Type B pancreatic cell (in vitro differentiated cells): ENCODE measurements around the gene CBFA2T3. TPM values are rescaled to one million over a fixed set of nuclear protein-coding genes. Genes with fewer than 3 reads are reported as not detected.
"Not testable (repeated sequence)": the region's sequence is repeated elsewhere in the genome, so short reads cannot be mapped to it uniquely, and the experiment has no call there.

Experiments
- DNase-seq: peaks from one replicate; pipeline ENCODE4 v3.0.0; 2021; ENCODE audit warnings: mixed read lengths; ENCODE audit not compliant: unreplicated experiment; ENCODE audit errors: extremely low spot score
- H3K27ac Mint-ChIP-seq: 2 replicates; pipeline ENCODE4 v1.8.0; 2021; ENCODE audit warnings: mild to moderate bottlenecking, mixed read lengths
- H3K27me3 Mint-ChIP-seq: 2 replicates; pipeline ENCODE4 v1.8.0; 2021; ENCODE audit warnings: mixed read lengths
- H3K36me3 Mint-ChIP-seq: 2 replicates; pipeline ENCODE4 v1.8.0; 2021; ENCODE audit warnings: mixed read lengths
- H3K4me1 Mint-ChIP-seq: one replicate; pipeline ENCODE4 v1.8.0; 2021; ENCODE audit warnings: mixed read lengths; ENCODE audit not compliant: unreplicated experiment
- H3K4me3 Mint-ChIP-seq: 2 replicates; pipeline ENCODE4 v1.8.0; 2021; ENCODE audit warnings: mild to moderate bottlenecking, mixed read lengths
- H3K9me3 Mint-ChIP-seq: 2 replicates; pipeline ENCODE4 v1.8.0; 2021; ENCODE audit warnings: mixed read lengths
- CTCF ChIP-seq: fragments of 200-600 bp; sonication (generic); conservative IDR thresholded peaks from 2 replicates; pipeline ENCODE4 v1.5.0; 2021; ENCODE audit warnings: antibody characterized with exemption, mild to moderate bottlenecking
- total RNA-seq: library from RNA; stranded (reverse); gene quantifications from 2 replicates; pipeline ENCODE4 v1.2.1, GENCODE V29; 2021; ENCODE audit warnings: low replicate concordance

Gene CBFA2T3
- total RNA-seq, 1 donor from 2014 or later: 8.9 TPM

DNA sequence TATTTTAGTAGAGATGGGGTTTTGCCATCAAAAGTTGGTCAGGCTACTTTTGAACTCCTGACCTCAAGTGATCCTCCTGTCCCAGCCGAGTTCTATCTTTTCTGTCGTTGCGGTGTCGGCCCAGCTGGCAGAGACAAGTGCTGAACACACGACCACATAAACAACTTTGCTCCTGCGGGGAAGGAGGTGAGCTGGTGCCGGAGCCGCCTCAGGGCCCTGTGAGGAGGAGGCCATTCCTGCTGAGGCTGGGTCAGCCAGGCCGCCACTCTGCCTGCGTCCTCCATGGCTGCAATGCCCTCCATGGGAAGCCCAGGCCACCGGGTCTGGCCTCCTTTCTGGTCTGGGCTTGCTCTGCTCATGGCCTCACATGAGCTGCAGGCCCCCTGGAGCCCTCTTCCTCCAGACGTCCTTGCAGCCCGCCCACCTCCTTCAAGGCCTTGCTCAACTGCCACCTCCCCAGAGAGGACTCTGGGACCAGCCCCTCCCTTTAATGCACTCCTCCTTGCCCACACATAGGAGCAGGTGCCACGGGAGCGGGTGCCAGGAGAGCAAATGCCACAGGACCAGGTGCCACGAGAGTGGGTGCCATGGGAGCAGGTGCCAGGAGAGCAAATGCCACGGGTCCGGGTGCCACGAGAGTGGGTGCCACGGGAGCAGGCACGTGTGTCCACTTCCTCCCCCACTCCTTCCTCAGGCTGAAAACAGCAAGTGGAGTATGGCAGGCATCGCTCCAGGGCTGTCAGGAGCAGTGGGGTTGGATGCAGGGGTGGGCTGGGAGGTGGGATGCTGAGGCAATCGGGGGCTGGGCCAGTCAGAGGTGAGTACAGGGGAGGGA lies 28.4 kb upstream of the CBFA2T3 start:
- Mint-ChIP-seq H3K27ac (no peak overlapping the region), H3K9me3 (no peaks in the 10 kb centered on the region), H3K36me3 (no peaks in the 10 kb centered on the region), H3K4me1 (no peaks in the 10 kb centered on the region), H3K4me3 (no peak overlapping the region), H3K27me3 (peaks cover 35% of the 10 kb centered on the region)
- no peak for TF ChIP-seq CTCF
- DNase-seq: no peak

DNA sequence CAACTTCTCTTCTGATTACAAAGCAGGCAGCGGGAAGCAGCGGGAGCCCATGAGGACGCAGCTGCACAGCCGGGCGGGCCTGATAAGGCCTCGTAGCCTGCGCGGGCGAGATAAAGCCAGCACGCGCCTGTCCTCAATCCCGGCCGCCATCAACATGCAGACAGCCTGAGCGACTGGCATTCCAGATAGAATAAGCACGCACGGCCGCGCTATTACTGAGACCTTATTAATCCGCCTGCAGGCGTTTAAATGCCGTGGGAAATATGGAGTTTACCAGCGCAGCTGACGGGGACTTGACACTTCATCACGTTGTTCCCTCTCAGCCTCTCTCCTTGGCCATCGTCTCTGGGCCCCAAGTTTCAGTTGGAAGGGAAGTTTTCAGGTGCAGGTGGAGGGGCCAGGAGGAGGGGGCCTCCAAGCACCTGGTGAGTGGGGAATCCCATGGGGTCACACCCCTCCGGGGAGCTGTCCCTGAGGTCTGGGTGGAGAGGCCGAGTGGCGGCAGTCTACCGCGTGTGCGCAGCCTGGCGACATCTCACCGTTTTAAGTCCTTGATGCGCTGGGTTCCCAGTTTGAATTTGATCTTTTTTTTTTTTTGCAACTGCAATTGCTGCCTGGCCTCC lies 27.3 kb upstream of the CBFA2T3 start:
- Mint-ChIP-seq H3K4me1 (no peaks in the 10 kb centered on the region), H3K9me3 (peaks cover 4% of the 10 kb centered on the region), H3K27me3 (peaks cover 39% of the 10 kb centered on the region), H3K4me3 (no peak overlapping the region), H3K27ac (no peak overlapping the region), H3K36me3 (no peaks in the 10 kb centered on the region)
- DNase-seq: no peak
- no peak for TF ChIP-seq CTCF

GRCh38 chr16:89003831-89004208 lies 26.8 kb upstream of the CBFA2T3 start:
- no peak for TF ChIP-seq CTCF
- Mint-ChIP-seq H3K36me3 (no peaks in the 10 kb centered on the region), H3K4me1 (no peaks in the 10 kb centered on the region), H3K27me3 (peaks cover 44% of the 10 kb centered on the region), H3K27ac (no peak overlapping the region), H3K9me3 (peaks cover 8% of the 10 kb centered on the region), H3K4me3 (no peak overlapping the region)
- no peak for DNase-seq

DNA sequence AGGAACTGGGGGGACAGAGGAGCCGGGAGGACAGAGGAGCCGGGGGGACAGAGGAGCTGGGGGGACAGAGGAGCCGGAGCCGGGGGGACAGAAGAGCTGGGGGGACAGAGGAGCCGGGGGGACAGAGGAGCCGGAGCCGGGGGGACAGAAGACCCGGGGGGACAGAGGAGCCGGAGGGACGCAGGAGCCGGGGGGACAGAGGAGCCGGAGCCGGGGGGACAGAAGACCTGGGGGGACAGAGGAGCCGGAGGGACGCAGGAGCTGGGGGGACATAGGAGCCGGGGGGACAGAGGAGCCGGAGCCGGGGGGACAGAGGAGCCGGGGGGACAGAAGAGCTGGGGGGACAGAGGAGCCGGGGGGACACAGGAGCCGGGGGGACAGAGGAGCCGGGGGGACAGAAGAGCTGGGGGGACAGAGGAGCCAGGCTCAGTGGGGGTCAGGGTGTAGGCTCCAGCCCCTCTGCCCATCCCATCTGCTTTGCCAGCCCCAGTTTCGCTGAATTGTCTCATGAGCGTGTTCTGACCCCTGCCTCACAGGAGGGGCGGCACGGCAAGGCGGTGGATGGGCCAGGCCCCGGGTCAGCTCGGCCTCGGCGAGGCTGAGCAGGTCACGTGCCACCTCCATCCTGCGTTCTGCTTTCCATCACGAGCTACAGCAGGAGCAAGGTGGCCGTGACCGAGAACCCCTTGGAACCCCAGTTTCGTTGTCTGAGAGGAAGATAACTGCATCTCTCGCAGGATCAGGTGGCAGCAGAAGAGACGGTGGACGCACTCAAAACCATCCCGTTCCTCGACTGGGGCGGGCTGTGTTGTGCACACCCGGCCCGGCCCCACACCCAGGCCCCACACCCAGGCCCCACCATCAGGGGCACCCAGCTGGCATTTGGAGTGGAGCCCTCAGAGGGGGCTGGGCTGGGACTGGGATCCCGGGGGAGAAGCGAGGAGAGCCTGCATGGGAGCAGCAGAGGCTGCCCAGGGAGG lies 26.1 kb upstream of the CBFA2T3 start:
- no peak overlapping the region for H3K27ac Mint-ChIP-seq
- peaks cover 44% of the 10 kb centered on the region for H3K27me3 Mint-ChIP-seq
- no peaks in the 10 kb centered on the region for H3K4me1 Mint-ChIP-seq

DNA sequence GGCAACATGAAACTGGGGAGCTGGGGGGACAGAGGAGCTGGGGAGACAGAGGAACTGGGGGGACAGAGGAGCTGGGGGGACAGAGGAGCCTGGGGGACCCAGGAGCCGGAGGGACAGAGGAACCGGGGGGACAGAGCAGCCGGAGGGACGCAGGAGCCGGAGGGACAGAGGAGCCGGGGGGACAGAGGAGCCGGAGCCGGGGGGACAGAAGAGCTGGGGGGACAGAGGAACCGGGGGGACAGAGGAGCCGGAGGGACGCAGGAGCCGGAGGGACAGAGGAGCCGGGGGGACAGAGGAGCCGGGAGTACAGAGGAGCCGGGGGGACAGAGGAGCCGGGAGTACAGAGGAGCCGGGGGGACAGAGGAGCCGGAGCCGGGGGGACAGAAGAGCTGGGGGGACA lies 25.1 kb upstream of the CBFA2T3 start:
- DNase-seq, H3K4me1 Mint-ChIP-seq, H3K4me3 Mint-ChIP-seq, H3K27ac Mint-ChIP-seq, H3K36me3 Mint-ChIP-seq: not testable (repeated sequence)
- H3K9me3 Mint-ChIP-seq: peaks cover 13% of the 10 kb centered on the region
- peaks cover 39% of the 10 kb centered on the region for H3K27me3 Mint-ChIP-seq

More for the DNA sequence above, 26.1 kb upstream of the CBFA2T3 start:
- DNase-seq: no peak
- H3K36me3 Mint-ChIP-seq: no peaks in the 10 kb centered on the region
- H3K4me3 Mint-ChIP-seq: no peak overlapping the region
- no peak for TF ChIP-seq CTCF
- peaks cover 8% of the 10 kb centered on the region for H3K9me3 Mint-ChIP-seq
